ENCODE results near the gene PDE3A.

GRCh38 chr12:20557096-20557495 lies 188.8 kb downstream of the PDE3A start:
- TF ChIP-seq CTCF (IDR thresholded peaks at IDR 0.05) (no peak), POLR2AphosphoS5 (IDR thresholded peaks at IDR 0.05) (no peak), POLR2A (IDR thresholded peaks at IDR 0.05) (no peak)

All from prostate gland (tissue), 2 donors.